Measurements from ENCODE around the gene FAM76B.

GRCh38 chr11:95831198-95831883 is 41.8 kb upstream of the FAM76B start:
- no peak for TF ChIP-seq CTCF (IDR thresholded peaks at IDR 0.05; ENCODE audit: low read depth, low read length)
- no peak for TF ChIP-seq POLR2A (IDR thresholded peaks at IDR 0.05; ENCODE audit: extremely low read depth, insufficient read length)
- no peak for TF ChIP-seq MAX (IDR thresholded peaks at IDR 0.05; ENCODE audit: low read depth, low read length)
- TF ChIP-seq MYC (IDR thresholded peaks at IDR 0.05; ENCODE audit: low read depth, low read length) = no peak
